Adrenal gland (tissue), 12 donors: Measurements from ENCODE around the gene GAS2. TPM values are rescaled to one million over a fixed set of nuclear protein-coding genes. Genes with fewer than 3 reads are reported as not detected.

Experiments used
- DNase-seq, 7 donors: peaks; one replicate each; pipeline ENCODE4 v3.0.0-alpha.2; 2019 to 2020
- H3K27ac ChIP-seq, 5 donors: fragments of 200-600 bp; sonication (generic) in 4 of 5; 1 replicate in 3 of 5; 2 replicates in 2 of 5; pipeline versions ENCODE4 v1.5.1 to v1.8.0; 2016 to 2020; ENCODE audit warnings: mild to moderate bottlenecking in 1 of 5
- H3K27me3 ChIP-seq: fragments of 200-600 bp; 2 replicates; pipeline ENCODE4 v1.8.0; 2021
- H3K36me3 ChIP-seq, 2 donors: fragments of 200-600 bp; replicated peaks in 1 of 2; 1 replicate in 1 of 2; 2 replicates in 1 of 2; pipeline versions ENCODE4 v1.5.1 to v1.8.0; 2018 to 2022
- H3K4me1 ChIP-seq, 2 donors: fragments of 200-600 bp; replicated peaks in 1 of 2; 1 replicate in 1 of 2; 2 replicates in 1 of 2; pipeline versions ENCODE4 v1.5.1 to v1.8.0; 2018 to 2021
- H3K4me3 ChIP-seq, 4 donors: fragments of 200-600 bp; sonication (generic) in 3 of 4; one replicate each; pipeline ENCODE4 v1.5.1; 2016 to 2018
- H3K9me3 ChIP-seq, 3 donors: fragments of 200-600 bp; sonication (generic) in 1 of 3; replicated peaks in 1 of 3; 1 replicate in 2 of 3; 2 replicates in 1 of 3; pipeline versions ENCODE4 v1.5.1 to v1.8.0; 2016 to 2021
- POLR2A ChIP-seq, 2 donors: fragments of 450-650 bp; IDR thresholded peaks; one replicate each; pipeline ENCODE4 v1.6.1; 2017; ENCODE audit warnings: antibody characterized with exemption in 2 of 2, mild to moderate bottlenecking in 2 of 2, moderate library complexity in 1 of 2
- WGBS, 4 donors: extraction: QIAGEN DNeasy Blood & Tissue Kit in 2 of 4; methylation state at CpG; one replicate each; pipeline versions ENCODE4 v1.1.5 to v1.1.7; 2013 to 2017; 5-methylcytosine and 5-hydroxymethylcytosine counted together
- intact Hi-C, 2 donors: fragments of 100-400 bp; cut with DNase I; formaldehyde crosslinking; loops; one replicate each; pipeline versions ENCODE4 v1.14.1 to v1.15.0; 2022 to 2023
- polyA plus RNA-seq, 3 donors: library from polyadenylated mRNA; stranded (reverse); fragments of 200-250 nt in 2 of 3; fragments of 350-450 nt in 1 of 3; fragmentation: Illumina TruSeq in 1 of 3; extraction: RNeasy Lipid Tissue Mini Kit (QIAGEN cat#74804) in 1 of 3; gene quantifications; one replicate each; pipeline ENCODE4 v1.2.3, GENCODE V29; 2013 to 2014
- total RNA-seq, 9 donors: library from RNA; depleted of rRNA in 4 of 9; stranded (reverse); fragments of >200 nt in 4 of 9; fragments of 120-200 nt in 1 of 9; fragmentation: NEBNext Ultra II Directional in 1 of 9; extraction: Animal tissue kit (Norgen Biotek cat#: 25700) in 1 of 9; gene quantifications; one replicate each; pipeline versions ENCODE4 v1.1.0 to v1.2.4, GENCODE V29; 2013 to 2023
- TF ChIP-seq, protein P1 (sequence below), 6 experiments: fragments of 450-650 bp in 4 of 6; fragments of 200-600 bp in 2 of 6; sonication (generic) in 1 of 6; IDR thresholded peaks; 1 replicate in 5 of 6; 2 replicates in 1 of 6; pipeline versions ENCODE4 v1.5.1 to v1.8.0; 2016 to 2021; ENCODE audit warnings: antibody characterized with exemption in 6 of 6, mild to moderate bottlenecking in 2 of 6, moderate library complexity in 1 of 6
- donor health status: healthy with polysubstance abuse.
- donor health status: Bipolar disorder and iron deficiency.
- donor health status: DM: yes; HTN: yes; CAD: no.
- donor health status: DM: no; HTN: no; CAD: no.
- donor health status: DM: no; HTN: no; CAD: no.
- donor health status: DM: yes; HTN: yes; CAD: no.

Gene GAS2
- total and polyA plus RNA-seq, 12 donors = 0.56 to 14.8 (median 2.3) TPM

DNA sequence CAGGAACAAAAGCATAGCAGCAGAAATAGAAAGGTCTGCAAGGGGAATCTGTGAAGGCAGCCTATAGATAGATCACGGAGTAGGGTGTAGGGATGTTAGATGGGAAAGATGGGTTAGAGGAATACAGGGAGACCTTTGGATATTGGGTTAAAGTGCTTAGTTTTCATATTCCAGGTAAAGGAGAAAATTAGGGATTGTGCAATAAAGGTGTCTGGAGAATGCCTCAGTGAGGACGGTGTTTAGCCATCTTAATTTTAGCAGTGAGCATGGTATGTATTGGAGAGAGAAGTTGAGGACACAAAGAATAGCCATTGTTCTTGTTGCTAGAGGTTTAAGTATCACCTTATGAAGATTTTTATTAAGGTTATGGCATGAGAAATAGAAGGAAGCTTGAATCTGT lies 17.7 kb downstream of the GAS2 start:
- intact Hi-C loops = no loop called here
- H3K27ac ChIP-seq = no peak overlapping the region
- DNase-seq = no peak
- 95 to 99% (median 96%) methylated on average over 2 of the region's 2 CpGs for WGBS, 4 donors
- H3K4me3 ChIP-seq = no peak overlapping the region
- TF ChIP-seq, protein P1, sequence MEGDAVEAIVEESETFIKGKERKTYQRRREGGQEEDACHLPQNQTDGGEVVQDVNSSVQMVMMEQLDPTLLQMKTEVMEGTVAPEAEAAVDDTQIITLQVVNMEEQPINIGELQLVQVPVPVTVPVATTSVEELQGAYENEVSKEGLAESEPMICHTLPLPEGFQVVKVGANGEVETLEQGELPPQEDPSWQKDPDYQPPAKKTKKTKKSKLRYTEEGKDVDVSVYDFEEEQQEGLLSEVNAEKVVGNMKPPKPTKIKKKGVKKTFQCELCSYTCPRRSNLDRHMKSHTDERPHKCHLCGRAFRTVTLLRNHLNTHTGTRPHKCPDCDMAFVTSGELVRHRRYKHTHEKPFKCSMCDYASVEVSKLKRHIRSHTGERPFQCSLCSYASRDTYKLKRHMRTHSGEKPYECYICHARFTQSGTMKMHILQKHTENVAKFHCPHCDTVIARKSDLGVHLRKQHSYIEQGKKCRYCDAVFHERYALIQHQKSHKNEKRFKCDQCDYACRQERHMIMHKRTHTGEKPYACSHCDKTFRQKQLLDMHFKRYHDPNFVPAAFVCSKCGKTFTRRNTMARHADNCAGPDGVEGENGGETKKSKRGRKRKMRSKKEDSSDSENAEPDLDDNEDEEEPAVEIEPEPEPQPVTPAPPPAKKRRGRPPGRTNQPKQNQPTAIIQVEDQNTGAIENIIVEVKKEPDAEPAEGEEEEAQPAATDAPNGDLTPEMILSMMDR (IDR thresholded peaks at IDR 0.05) = no peak
- TF ChIP-seq POLR2A (IDR thresholded peaks at IDR 0.05) = no peak
- no peaks in the 10 kb centered on the region for H3K9me3 ChIP-seq
- H3K27me3 ChIP-seq = no peaks in the 10 kb centered on the region
- H3K4me1 ChIP-seq = no peaks in the 10 kb centered on the region
- H3K36me3 ChIP-seq = no peaks in the 10 kb centered on the region

DNA sequence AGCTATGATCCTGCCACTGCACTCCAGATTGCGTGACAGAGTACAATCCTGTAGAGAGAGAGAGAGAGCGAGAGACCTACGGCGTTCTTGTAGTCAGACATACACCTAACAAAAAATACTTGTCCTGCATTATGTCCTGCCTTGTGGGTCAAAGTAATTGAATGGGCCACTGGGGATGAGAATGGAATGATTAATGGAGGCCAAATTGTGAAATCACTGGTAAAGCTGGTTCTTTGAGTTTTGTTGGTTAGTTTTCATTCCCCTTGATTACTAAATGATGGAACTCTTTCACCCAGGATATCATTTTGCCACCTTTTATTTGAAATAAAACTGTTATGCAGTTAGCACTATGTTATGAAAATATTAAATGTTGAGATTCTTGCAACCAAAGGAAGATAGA lies 18.7 kb downstream of the GAS2 start:
- TF ChIP-seq, protein P1 (IDR thresholded peaks at IDR 0.05) = no peak
- TF ChIP-seq POLR2A (IDR thresholded peaks at IDR 0.05) = no peak

DNA sequence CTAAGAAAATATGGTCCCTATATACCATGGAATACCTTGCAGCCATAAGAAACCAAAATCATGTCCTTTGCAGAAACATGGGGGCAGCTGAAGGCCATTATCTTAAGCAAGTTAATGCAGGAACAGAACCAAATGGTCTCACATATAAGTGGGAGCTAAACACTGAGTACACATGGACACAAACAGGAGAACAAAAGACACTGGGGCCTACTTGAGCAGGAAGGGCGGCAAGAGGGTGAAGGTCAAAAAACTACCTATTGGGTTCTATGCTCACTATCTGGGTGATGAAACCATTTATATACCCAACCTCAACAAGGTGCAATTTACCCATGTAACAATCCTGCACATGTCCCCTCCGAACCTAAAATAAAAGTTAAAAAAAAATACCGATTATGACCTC lies 22.5 kb downstream of the GAS2 start:
- Histone ChIP-seq H3K27me3 (no peaks in the 10 kb centered on the region), H3K4me1 (no peaks in the 10 kb centered on the region), H3K9me3 (no peaks in the 10 kb centered on the region), H3K36me3 (no peaks in the 10 kb centered on the region), H3K27ac (no peak overlapping the region), H3K4me3 (no peak overlapping the region)
- TF ChIP-seq POLR2A (IDR thresholded peaks at IDR 0.05) = no peak
- TF ChIP-seq, protein P1 (IDR thresholded peaks at IDR 0.05) = no peak
- intact Hi-C loops = no loop called here
- 90 to 93% (median 91%) methylated on average over 3 of the region's 3 CpGs for WGBS, 4 donors
- DNase-seq = no peak

More for the DNA sequence above, 18.7 kb downstream of the GAS2 start:
- no peaks in the 10 kb centered on the region for H3K9me3 ChIP-seq
- no peak overlapping the region for H3K27ac ChIP-seq
- intact Hi-C loops = no loop called here
- DNase-seq = no peak
- H3K4me3 ChIP-seq = no peak overlapping the region
- H3K4me1 ChIP-seq = no peaks in the 10 kb centered on the region
- no peaks in the 10 kb centered on the region for H3K36me3 ChIP-seq
- WGBS, 4 donors = 94 to 98% (median 96%) methylated on average over 4 of the region's 4 CpGs
- H3K27me3 ChIP-seq = no peaks in the 10 kb centered on the region

DNA sequence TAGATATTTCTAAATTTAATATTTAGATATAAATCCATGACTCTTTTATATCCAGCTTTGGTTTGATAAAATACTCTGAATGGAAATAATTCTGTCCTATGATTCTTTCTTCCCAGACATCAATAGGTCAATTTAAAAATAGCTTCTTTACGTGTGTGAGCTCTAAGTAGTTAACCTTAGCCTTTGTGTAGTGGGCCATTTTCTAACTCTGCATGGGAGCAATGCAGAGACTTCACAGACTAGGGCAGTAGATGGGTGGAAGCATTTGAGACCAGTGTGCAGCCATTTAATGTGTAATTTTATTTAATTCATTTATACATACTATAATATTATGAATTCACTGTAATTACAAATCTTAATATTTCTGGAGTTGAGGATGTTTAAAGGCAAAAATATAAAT lies 23.8 kb downstream of the GAS2 start:
- Histone ChIP-seq H3K9me3 (no peaks in the 10 kb centered on the region), H3K4me1 (no peaks in the 10 kb centered on the region), H3K27me3 (no peaks in the 10 kb centered on the region), H3K27ac (no peak overlapping the region), H3K36me3 (no peaks in the 10 kb centered on the region), H3K4me3 (no peak overlapping the region)
- TF ChIP-seq POLR2A (IDR thresholded peaks at IDR 0.05) = no peak
- DNase-seq = no peak
- intact Hi-C loops = no loop called here
- WGBS, 4 donors = 35 to 52% (median 43%) methylated on average over 1 of the region's 1 CpG

DNA sequence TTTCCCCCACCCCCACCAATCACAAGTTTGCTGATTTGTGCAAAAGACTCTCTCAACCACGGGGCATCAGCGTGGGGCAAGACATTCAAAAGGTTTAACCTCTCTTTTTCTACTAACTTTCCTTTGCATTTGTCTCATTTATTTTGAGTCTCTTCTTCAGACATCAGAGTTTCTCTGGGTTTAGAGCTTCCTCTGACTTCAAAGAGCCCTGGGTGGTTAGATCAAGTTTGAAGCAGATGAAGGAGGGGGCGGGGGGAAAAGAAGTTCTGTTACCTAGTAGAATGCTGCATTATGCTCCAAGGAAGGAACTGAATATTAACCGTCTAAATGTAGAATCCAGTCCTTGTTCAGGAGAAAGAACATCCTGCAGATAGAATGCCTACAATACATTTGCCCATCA lies 24.5 kb downstream of the GAS2 start:
- no peak for DNase-seq
- no peaks in the 10 kb centered on the region for H3K9me3 ChIP-seq
- no peak for TF ChIP-seq POLR2A (IDR thresholded peaks at IDR 0.05)
- WGBS, 4 donors = 66 to 90% (median 79%) methylated on average over 4 of the region's 4 CpGs
- H3K4me3 ChIP-seq = no peak overlapping the region
- intact Hi-C loops = no loop called here
- no peaks in the 10 kb centered on the region for H3K27me3 ChIP-seq
- no peaks in the 10 kb centered on the region for H3K4me1 ChIP-seq
- H3K27ac ChIP-seq = no peak overlapping the region
- H3K36me3 ChIP-seq = no peaks in the 10 kb centered on the region
